WTC11 (cell line): ENCODE results near the gene SETD4. TPM values are rescaled to one million over a fixed set of nuclear protein-coding genes. Genes with fewer than 3 reads are reported as not detected.

Source experiments
- ATAC-seq: fragments of 200-7000 bp; cut with Tn5 transposase; 2 replicates; pipeline ENCODE4 v1.10.0; 2021; ENCODE audit warnings: mild to moderate bottlenecking, moderate library complexity
- CTCF ChIA-PET: fragments of 300-600 bp; sonication (Branson Sonifier 250); formaldehyde crosslinking; loops from one replicate; lab custom pipeline; 2021; ENCODE audit warnings: antibody characterized with exemption; lab: Charles Lee
- POLR2A ChIA-PET: fragments of 350-600 bp; sonication (Branson Sonifier 250); formaldehyde crosslinking; loops from one replicate; lab custom pipeline; 2021; ENCODE audit warnings: antibody characterized with exemption; lab: Charles Lee
- DNase-seq: peaks from one replicate; pipeline ENCODE4 v3.0.0; 2021; ENCODE audit warnings: low spot score
- H3K27ac Mint-ChIP-seq: 2 replicates; pipeline ENCODE4 v1.8.0; 2021; ENCODE audit warnings: mixed read lengths
- H3K27me3 Mint-ChIP-seq: 2 replicates; pipeline ENCODE4 v1.8.0; 2021; ENCODE audit warnings: low read depth, mild to moderate bottlenecking, moderate library complexity, mixed read lengths
- H3K36me3 Mint-ChIP-seq: 2 replicates; pipeline ENCODE4 v1.8.0; 2021; ENCODE audit warnings: mixed read lengths
- H3K4me1 Mint-ChIP-seq: 2 replicates; pipeline ENCODE4 v1.8.0; 2022; ENCODE audit warnings: mixed read lengths
- H3K4me3 Mint-ChIP-seq: 2 replicates; pipeline ENCODE4 v1.8.0; 2021; ENCODE audit warnings: mild to moderate bottlenecking, moderate library complexity, mixed read lengths
- H3K9me3 Mint-ChIP-seq: 2 replicates; pipeline ENCODE4 v1.8.0; 2021; ENCODE audit warnings: mixed read lengths
- ATF2 ChIP-seq: sonication (generic); formaldehyde crosslinking; IDR thresholded peaks from 2 replicates; pipeline ENCODE4 v1.8.1; 2022; ENCODE audit warnings: low read depth, missing genetic modification reagents, borderline replicate concordance
- CREB1 ChIP-seq: sonication (generic); formaldehyde crosslinking; IDR thresholded peaks from 2 replicates; pipeline ENCODE4 v1.8.0; 2023; ENCODE audit warnings: mild to moderate bottlenecking, missing genetic modification reagents
- CTCF ChIP-seq: fragments of 200-600 bp; IDR thresholded peaks from 2 replicates; pipeline ENCODE4 v1.8.0; 2022; ENCODE audit warnings: antibody characterized with exemption
- E2F4 ChIP-seq: sonication (generic); formaldehyde crosslinking; IDR thresholded peaks from 2 replicates; pipeline ENCODE4 v1.8.1; 2022; ENCODE audit warnings: low read depth, mild to moderate bottlenecking, moderate library complexity, missing genetic modification reagents, borderline replicate concordance
- E2F5 ChIP-seq: sonication (generic); formaldehyde crosslinking; IDR thresholded peaks from 2 replicates; pipeline ENCODE4 v1.8.1; 2022; ENCODE audit warnings: mild to moderate bottlenecking, moderate library complexity, missing genetic modification reagents
- ELF4 ChIP-seq: sonication (generic); formaldehyde crosslinking; IDR thresholded peaks from 2 replicates; pipeline ENCODE4 v1.8.1; 2022; ENCODE audit warnings: low read depth, mild to moderate bottlenecking, moderate library complexity, missing genetic modification reagents
- ESRRA ChIP-seq: sonication (generic); formaldehyde crosslinking; IDR thresholded peaks from 2 replicates; pipeline ENCODE4 v1.8.1; 2022; ENCODE audit warnings: mild to moderate bottlenecking, missing genetic modification reagents, borderline replicate concordance
- FOXJ3 ChIP-seq: sonication (generic); formaldehyde crosslinking; IDR thresholded peaks from 2 replicates; pipeline ENCODE4 v1.9.0; 2021; ENCODE audit warnings: missing genetic modification reagents, mild to moderate bottlenecking, borderline replicate concordance
- FOXP1 ChIP-seq: sonication (generic); formaldehyde crosslinking; IDR thresholded peaks from 2 replicates; pipeline ENCODE4 v1.8.0; 2022; ENCODE audit warnings: missing genetic modification reagents, mild to moderate bottlenecking, moderate library complexity, borderline replicate concordance
- GABPB1 ChIP-seq: sonication (generic); formaldehyde crosslinking; IDR thresholded peaks from 2 replicates; pipeline ENCODE4 v1.8.1; 2023; ENCODE audit warnings: mild to moderate bottlenecking, missing genetic modification reagents
- GRHL2 ChIP-seq: fragments of 250-450 bp; sonication (Bioruptor Pico); IDR thresholded peaks from 2 replicates; pipeline ENCODE4 v1.8.0; 2022; ENCODE audit warnings: mild to moderate bottlenecking, moderate library complexity; ENCODE audit not compliant: insufficient replicate concordance, severe bottlenecking
- IRF2 ChIP-seq: sonication (generic); formaldehyde crosslinking; IDR thresholded peaks from 2 replicates; pipeline ENCODE4 v1.8.0; 2022; ENCODE audit warnings: low read depth, missing genetic modification reagents, borderline replicate concordance
- JAZF1 ChIP-seq: fragments of 250-450 bp; sonication (Bioruptor Pico); IDR thresholded peaks from 2 replicates; pipeline ENCODE4 v1.9.0; 2021; ENCODE audit warnings: moderate library complexity, mild to moderate bottlenecking, inconsistent platforms
- MXD4 ChIP-seq: fragments of 250-450 bp; sonication (Bioruptor Pico); IDR thresholded peaks from 2 replicates; pipeline ENCODE4 v1.8.0; 2021; ENCODE audit warnings: mild to moderate bottlenecking, moderate library complexity, borderline replicate concordance
- MYBL2 ChIP-seq: sonication (generic); formaldehyde crosslinking; IDR thresholded peaks from 2 replicates; pipeline ENCODE4 v1.8.1; 2023; ENCODE audit warnings: mild to moderate bottlenecking, moderate library complexity, missing genetic modification reagents
- NR3C1 ChIP-seq: sonication (generic); formaldehyde crosslinking; conservative IDR thresholded peaks from 2 replicates; pipeline ENCODE4 v1.8.1; 2023; ENCODE audit warnings: low read depth, mild to moderate bottlenecking, missing genetic modification reagents
- OVOL2 ChIP-seq: fragments of 250-450 bp; sonication (Bioruptor Pico); IDR thresholded peaks from 2 replicates; pipeline ENCODE4 v1.9.0; 2021; ENCODE audit warnings: mild to moderate bottlenecking, borderline replicate concordance
- RORB ChIP-seq: fragments of 250-450 bp; sonication (Bioruptor Pico); IDR thresholded peaks from 2 replicates; pipeline ENCODE4 v1.9.0; 2021; ENCODE audit warnings: mild to moderate bottlenecking
- SMAD4 ChIP-seq: sonication (generic); formaldehyde crosslinking; IDR thresholded peaks from 2 replicates; pipeline ENCODE4 v1.8.0; 2022; ENCODE audit warnings: mild to moderate bottlenecking, missing genetic modification reagents
- TEAD4 ChIP-seq: sonication (generic); formaldehyde crosslinking; IDR thresholded peaks from 2 replicates; pipeline ENCODE4 v1.8.0; 2022; ENCODE audit warnings: mild to moderate bottlenecking, missing genetic modification reagents
- TP53 ChIP-seq: sonication (generic); formaldehyde crosslinking; IDR thresholded peaks from 2 replicates; pipeline ENCODE4 v1.8.1; 2023; ENCODE audit warnings: mild to moderate bottlenecking, missing genetic modification reagents
- ZBTB21 ChIP-seq: sonication (generic); formaldehyde crosslinking; IDR thresholded peaks from 2 replicates; pipeline ENCODE4 v1.8.1; 2023; ENCODE audit warnings: mild to moderate bottlenecking, missing genetic modification reagents, borderline replicate concordance
- ZMAT4 ChIP-seq: fragments of 250-450 bp; sonication (Bioruptor Pico); IDR thresholded peaks from 2 replicates; pipeline ENCODE4 v1.9.0; 2021; ENCODE audit warnings: mild to moderate bottlenecking
- ZNF121 ChIP-seq: sonication (generic); formaldehyde crosslinking; IDR thresholded peaks from 2 replicates; pipeline ENCODE4 v1.8.0; 2023; ENCODE audit warnings: missing genetic modification reagents
- ZNF232 ChIP-seq: sonication (generic); formaldehyde crosslinking; IDR thresholded peaks from 2 replicates; pipeline ENCODE4 v1.8.0; 2022; ENCODE audit warnings: mild to moderate bottlenecking, missing genetic modification reagents
- total RNA-seq: library from RNA; stranded (reverse); gene quantifications from 3 replicates; pipeline ENCODE4 v1.2.3, GENCODE V29; 2021

The SETD4 gene
- total RNA-seq, 1 experiment from 2014 or later = 64.8 TPM

- ChIA-PET POLR2A (interaction anchor here (1.3 to 2.2 kb wide), 2 partner anchors 28 to 38 kb away, joined by 5 to 11 read pairs; partner anchors contain the start of genes CBR1 and SETD4), CTCF (interaction anchor here (0.5 to 4.4 kb wide), 4 partner anchors 8 to 69 kb away, joined by 3 to 22 read pairs (median 5); no protein-coding TSS in a partner anchor)
- no peak for DNase-seq
- Mint-ChIP-seq H3K4me1 (peaks cover 73% of the 10 kb centered on the region), H3K9me3 (peaks cover 31% of the 10 kb centered on the region), H3K4me3 (peak overlapping the region; percentile 26), H3K27ac (peak overlapping the region; percentile 95), H3K27me3 (peaks cover 8% of the 10 kb centered on the region), H3K36me3 (peaks cover 35% of the 10 kb centered on the region)
- peak; percentile 42 for ATAC-seq
- TF ChIP-seq E2F4 (CRISPR knock-in tag) (no peak), ZNF232 (CRISPR knock-in tag) (no peak), FOXP1 (no peak), ATF2 (CRISPR knock-in tag) (no peak), IRF2 (CRISPR knock-in tag) (no peak), NR3C1 (CRISPR knock-in tag) (no peak), MYBL2 (CRISPR knock-in tag) (no peak)
Observed at GRCh38 chr21:36097427-36098181, 37.3 kb upstream of the SETD4 start.

- H3K36me3 Mint-ChIP-seq = peaks cover 37% of the 10 kb centered on the region
- POLR2A ChIA-PET = interaction anchor here (1.3 to 2.2 kb wide), 2 partner anchors 27 to 37 kb away, joined by 5 to 11 read pairs; partner anchors contain the start of genes CBR1 and SETD4
- ATAC-seq (peak; percentile 71), DNase-seq (no peak)
- H3K9me3 Mint-ChIP-seq = peaks cover 30% of the 10 kb centered on the region
- peaks cover 74% of the 10 kb centered on the region for H3K4me1 Mint-ChIP-seq
- peak overlapping the region; percentile 26 for H3K4me3 Mint-ChIP-seq
- CTCF ChIA-PET = interaction anchor here (0.5 to 4.4 kb wide), 8 partner anchors 9 to 510 kb away, joined by 3 to 22 read pairs (median 4); no protein-coding TSS in a partner anchor
- peak overlapping the region; percentile 95 for H3K27ac Mint-ChIP-seq
- TF ChIP-seq OVOL2 = no peak
- TF ChIP-seq JAZF1 = no peak
- no peak for TF ChIP-seq CTCF
- TF ChIP-seq CREB1 (CRISPR knock-in tag) = no peak
- TF ChIP-seq TP53 = no peak
- TF ChIP-seq GRHL2 (CRISPR knock-in tag) = no peak
- no peak for TF ChIP-seq FOXP1
- no peak for TF ChIP-seq TEAD4 (CRISPR knock-in tag)
- no peak for TF ChIP-seq ZNF121 (CRISPR knock-in tag)
- peaks cover 8% of the 10 kb centered on the region for H3K27me3 Mint-ChIP-seq
Observed at GRCh38 chr21:36096398-36097290, 36.3 kb upstream of the SETD4 start.

GRCh38 chr21:36093512-36093911 is 33.2 kb upstream of the SETD4 start:
- Mint-ChIP-seq H3K4me1 (peaks cover 48% of the 10 kb centered on the region), H3K27ac (no peak overlapping the region), H3K36me3 (peaks cover 40% of the 10 kb centered on the region), H3K4me3 (no peak overlapping the region), H3K9me3 (peaks cover 30% of the 10 kb centered on the region), H3K27me3 (peaks cover 8% of the 10 kb centered on the region)
- no peak for DNase-seq
- CTCF ChIA-PET = no interaction called here
- POLR2A ChIA-PET = no interaction called here
- no peak for ATAC-seq
- no peak for TF ChIP-seq FOXJ3 (CRISPR knock-in tag)
- no peak for TF ChIP-seq RORB (CRISPR knock-in tag)
- no peak for TF ChIP-seq ZMAT4 (CRISPR knock-in tag)
- TF ChIP-seq ESRRA (CRISPR knock-in tag) = no peak
- no peak for TF ChIP-seq E2F5 (CRISPR knock-in tag)
- no peak for TF ChIP-seq ELF4
- no peak for TF ChIP-seq GABPB1 (CRISPR knock-in tag)
- TF ChIP-seq GRHL2 (CRISPR knock-in tag) = no peak
- no peak for TF ChIP-seq ZBTB21 (CRISPR knock-in tag)
- TF ChIP-seq ZNF232 (CRISPR knock-in tag) = no peak
- TF ChIP-seq SMAD4 (CRISPR knock-in tag) = no peak
- TF ChIP-seq MXD4 (CRISPR knock-in tag) = no peak
